Measurements from ENCODE around the gene S100A16.

DNA sequence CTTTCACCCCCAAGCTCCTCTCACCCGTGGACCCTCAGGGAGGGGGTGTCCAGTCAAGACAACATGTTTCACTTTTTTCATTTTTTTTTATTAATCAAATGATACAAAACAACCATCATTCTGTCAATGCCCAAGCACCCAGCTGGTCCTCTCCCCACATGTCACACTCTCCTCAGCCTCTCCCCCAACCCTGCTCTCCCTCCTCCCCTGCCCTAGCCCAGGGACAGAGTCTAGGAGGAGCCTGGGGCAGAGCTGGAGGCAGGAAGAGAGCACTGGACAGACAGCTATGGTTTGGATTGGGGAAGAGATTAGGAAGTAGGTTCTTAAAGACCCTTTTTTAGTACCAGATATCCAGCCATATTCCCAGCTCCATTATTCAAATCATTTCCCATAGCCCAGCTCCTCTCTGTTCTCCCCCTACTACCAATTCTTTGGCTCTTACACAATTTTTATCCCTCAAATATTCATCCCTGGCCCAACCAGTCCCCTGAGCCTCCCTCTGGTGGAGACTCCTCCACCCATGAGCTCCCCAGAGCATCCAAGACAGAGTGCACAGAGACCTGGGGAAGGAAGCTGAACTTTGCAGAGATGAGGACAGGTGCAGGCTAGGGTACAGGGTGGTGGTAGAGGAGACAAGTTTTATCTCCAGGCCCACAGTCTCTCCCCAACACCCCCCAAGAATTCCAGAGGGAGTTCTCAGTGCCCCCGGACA is 1.4 kb upstream of the S100A16 start:
- TF ChIP-seq, protein P1, sequence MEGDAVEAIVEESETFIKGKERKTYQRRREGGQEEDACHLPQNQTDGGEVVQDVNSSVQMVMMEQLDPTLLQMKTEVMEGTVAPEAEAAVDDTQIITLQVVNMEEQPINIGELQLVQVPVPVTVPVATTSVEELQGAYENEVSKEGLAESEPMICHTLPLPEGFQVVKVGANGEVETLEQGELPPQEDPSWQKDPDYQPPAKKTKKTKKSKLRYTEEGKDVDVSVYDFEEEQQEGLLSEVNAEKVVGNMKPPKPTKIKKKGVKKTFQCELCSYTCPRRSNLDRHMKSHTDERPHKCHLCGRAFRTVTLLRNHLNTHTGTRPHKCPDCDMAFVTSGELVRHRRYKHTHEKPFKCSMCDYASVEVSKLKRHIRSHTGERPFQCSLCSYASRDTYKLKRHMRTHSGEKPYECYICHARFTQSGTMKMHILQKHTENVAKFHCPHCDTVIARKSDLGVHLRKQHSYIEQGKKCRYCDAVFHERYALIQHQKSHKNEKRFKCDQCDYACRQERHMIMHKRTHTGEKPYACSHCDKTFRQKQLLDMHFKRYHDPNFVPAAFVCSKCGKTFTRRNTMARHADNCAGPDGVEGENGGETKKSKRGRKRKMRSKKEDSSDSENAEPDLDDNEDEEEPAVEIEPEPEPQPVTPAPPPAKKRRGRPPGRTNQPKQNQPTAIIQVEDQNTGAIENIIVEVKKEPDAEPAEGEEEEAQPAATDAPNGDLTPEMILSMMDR (IDR thresholded peaks at IDR 0.05) = no peak
- no peak for TF ChIP-seq POLR2A (IDR thresholded peaks at IDR 0.05)
- no peak for TF ChIP-seq POLR2AphosphoS5 (IDR thresholded peaks at IDR 0.05)
- TF ChIP-seq EP300 (IDR thresholded peaks at IDR 0.05) = no peak

All from stomach (tissue), 4 donors.